GM19099 (cell line): Measurements from ENCODE around the gene RGMA.

Experiments used
- POLR2A ChIP-seq: IDR thresholded peaks from 3 replicates; pipeline ENCODE4 v1.6.1; 2011; ENCODE audit warnings: low read depth; ENCODE audit not compliant: insufficient read length; ENCODE audit errors: extremely low read depth

The RGMA gene

DNA sequence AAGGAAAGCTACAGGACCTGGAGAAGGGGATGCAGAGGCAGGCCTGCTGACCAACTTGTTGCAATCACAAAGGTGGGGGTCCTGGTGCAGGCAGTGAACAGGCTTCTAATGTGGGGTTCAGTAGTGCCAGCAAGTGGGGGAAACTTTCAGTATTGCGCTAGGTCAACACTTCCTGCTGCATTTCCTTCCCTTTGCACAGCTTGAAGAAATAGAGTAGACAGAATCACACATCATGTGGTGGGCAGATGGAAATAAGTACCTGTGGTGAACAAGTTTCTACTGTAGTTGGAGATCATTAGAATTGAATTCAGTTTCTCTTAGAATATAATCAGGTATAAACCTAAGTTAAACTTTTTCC lies 63.4 kb downstream of the RGMA start:
- TF ChIP-seq POLR2A = no peak

DNA sequence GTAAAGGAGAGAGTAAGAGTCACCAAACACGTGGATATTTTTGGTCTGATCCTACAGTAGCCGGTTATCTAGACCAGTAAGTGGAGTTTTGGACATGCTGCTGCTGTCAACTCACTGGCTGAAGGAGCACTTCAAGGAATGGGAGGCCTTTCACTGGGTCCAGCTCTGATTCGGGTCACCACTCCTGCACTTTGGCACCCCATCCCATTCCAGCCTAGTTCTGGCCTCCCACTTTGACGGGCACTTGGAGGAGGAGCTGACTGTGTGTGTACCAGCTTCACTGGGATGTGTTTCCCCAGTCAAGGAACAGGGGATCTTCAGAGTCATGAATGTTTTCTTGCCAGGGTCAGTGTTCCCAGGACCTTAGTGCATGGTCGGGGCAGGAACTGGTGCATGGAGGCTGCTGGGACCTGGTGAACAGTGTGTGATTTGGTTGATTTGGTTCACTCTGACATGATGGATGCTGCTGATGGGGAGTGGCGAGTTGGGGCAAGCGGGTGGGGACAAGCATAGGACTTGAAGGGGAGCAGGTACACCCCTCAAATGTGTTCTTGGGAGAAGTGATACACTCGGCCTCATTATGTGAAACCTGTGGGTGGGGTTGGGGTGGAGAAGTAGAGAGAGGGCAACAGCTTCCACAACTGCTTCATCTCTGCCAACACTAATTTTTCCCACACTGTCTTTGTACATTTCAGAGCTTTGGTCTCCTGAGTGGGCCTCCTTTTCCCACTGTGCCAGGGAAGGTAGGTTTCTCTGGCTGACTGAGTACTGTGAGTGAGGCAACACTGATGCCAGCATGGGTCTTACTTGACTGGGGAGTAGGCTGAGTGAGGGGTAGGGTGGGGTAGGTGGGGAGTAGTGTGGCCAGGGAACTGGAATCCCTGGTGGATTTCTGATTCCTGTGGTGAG lies 64.0 kb downstream of the RGMA start:
- TF ChIP-seq POLR2A = no peak

DNA sequence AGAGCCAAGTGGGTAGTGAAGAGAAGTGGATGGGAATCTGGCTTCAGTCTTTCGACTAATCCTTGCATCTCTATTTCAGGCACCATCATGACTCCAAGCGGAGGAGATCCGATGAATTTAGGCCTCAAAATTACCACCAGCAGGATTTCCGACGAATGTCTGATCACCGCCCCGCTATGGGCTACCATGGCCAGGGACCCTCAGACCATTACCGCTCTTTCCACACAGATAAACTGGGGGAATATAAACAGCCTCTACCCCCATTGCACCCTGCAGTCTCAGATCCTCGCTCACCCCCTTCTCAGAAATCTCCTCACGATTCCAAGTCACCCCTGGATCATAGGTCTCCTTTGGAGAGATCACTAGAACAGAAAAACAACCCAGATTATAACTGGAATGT lies 64.7 kb downstream of the RGMA start:
- no peak for TF ChIP-seq POLR2A

DNA sequence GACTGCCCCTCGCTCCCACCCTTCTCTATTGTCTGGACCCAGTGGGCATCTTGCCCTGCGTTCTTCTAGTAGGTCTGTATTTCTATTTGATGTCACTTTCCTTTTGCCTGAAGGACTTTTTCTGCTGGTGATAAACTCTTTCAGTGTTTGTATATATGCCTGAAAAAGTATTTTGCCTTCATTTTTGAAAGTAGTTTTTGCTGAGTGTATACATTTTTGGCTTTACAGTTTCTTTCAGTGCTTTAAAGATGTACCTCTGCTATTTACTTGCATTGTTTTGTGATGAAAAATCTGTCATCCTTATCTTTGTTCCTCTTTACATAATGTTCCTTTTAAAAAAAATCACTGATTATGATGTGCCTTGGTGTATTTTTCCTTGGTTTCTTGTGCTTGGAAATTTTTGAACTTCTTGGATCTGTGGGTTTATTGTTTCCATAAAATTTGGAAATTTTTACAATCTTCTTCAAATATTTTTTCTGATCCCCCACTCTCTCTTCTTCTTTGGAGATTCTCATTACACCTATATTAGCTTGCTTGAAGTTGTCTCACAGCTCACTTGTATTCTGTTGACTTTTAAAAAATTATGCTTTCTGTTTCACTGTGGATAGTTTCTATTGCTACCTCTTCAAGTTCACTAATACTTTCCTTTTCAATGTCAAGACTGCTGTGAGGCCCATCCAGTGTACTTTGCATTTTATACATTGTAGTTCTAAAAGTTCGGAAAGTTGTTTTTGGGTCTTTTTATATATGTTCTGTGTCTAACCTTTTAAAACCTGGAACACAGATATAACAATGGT lies 67.8 kb downstream of the RGMA start:
- TF ChIP-seq POLR2A = no peak

DNA sequence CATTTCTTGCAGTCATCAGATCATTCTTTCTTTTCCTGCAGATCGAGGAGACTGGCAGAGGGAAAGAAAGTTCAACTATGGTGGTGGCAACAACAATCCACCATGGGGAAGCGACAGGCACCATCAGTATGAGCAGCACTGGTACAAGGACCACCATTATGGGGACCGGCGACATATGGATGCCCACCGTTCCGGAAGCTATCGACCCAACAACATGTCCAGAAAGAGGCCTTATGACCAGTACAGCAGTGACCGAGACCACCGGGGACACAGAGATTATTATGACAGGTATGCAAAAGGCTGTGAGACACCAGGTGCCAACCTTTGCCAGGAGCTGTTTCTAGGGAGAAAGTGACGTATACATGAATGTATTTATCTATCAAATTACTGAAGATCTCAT lies 69.0 kb downstream of the RGMA start:
- no peak for TF ChIP-seq POLR2A

DNA sequence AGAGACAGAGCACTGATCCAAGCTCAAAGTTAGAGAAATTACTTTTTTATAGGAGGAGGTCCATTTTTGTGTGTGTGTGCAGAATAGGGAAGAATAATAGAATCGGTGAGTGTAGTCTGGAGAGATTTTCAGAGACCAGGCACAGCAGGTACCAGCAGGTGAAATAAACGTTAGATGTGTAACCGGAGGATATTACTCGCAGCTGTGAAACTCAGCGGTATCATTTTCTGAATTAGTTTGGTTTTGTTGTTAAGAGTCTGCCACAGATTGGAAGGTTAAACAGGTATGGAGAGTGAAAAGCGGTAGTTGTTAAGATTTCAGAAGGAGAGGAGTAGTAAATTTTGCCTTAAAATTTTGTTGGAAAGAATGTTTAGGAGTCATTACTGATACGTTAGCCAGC lies 69.9 kb downstream of the RGMA start:
- no peak for TF ChIP-seq POLR2A

DNA sequence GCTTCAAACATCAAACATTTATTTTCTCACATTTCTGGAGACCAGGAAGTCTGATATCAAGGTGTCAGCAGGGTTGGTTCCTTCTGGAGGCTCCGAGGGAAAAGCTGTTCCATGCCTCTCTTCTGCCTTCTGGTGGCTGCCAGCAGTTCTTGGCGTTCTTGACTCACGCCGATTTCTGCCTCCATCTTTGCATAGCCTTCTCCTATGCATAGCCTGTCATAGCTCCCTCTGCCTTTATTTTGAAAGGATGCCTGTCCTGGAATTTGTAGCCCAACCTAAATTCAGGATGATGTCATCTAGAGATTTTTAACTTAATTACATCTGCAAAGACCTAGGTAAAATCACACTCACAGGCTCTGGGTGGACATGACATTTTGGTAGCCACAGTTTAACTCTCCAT lies 70.4 kb downstream of the RGMA start:
- TF ChIP-seq POLR2A = no peak

DNA sequence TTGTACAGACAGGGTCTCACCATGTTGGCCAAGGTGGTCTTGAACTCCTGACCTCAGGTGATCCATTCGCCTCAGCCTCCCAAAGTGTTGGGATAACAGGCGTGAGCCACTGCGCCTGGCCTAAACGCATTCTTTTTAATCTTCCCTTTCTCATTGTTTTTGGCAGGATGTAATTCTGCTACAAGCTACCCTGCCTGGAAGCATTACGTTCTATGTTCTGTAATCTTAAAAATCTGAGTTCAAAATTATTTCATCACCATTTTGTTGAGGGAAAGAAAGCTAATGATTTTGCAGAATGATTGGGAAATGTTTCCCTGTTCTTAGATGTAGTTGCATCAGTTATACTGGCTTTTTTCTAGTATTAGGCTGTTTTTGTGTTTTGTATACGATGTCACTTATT lies 71.5 kb downstream of the RGMA start:
- TF ChIP-seq POLR2A = no peak

DNA sequence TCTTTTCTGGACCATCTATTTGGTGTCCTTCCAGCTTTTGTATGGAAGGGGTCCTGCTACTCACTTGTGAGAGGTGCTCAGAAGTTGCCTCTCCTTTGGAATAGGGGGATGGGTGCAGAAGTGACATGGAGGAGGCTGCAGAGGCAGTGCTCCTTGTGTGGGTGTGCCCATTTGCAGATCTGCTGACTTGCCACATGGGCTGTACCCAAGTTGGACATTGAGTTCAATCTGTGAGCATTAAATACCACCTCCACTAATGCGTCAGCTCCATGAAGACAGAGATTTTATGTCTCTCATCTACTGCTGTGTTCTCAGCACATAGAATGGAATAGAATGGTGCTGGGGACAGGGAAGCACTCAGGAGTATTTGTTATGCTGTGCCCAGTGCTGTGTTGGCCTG lies 76.2 kb downstream of the RGMA start:
- TF ChIP-seq POLR2A = no peak

DNA sequence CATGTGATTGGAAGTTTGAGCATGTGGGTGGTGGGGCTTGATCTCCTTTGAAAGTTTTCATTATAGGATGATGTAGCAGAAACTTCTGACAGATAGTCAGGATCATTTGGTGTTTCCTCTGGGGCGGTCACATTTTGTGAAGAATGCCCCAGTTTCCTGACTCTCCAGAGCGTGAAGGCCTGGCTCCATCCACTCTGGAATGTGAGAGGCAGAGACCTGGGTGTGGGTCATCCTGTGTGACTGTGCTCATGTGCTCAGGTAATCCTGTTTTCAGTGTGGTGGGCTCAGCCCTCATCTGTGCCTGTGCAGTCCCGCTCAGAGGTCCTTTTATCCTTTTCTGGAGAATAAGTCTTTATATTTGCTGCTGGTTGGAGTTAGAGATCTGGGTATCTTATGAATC lies 81.0 kb downstream of the RGMA start:
- no peak for TF ChIP-seq POLR2A

DNA sequence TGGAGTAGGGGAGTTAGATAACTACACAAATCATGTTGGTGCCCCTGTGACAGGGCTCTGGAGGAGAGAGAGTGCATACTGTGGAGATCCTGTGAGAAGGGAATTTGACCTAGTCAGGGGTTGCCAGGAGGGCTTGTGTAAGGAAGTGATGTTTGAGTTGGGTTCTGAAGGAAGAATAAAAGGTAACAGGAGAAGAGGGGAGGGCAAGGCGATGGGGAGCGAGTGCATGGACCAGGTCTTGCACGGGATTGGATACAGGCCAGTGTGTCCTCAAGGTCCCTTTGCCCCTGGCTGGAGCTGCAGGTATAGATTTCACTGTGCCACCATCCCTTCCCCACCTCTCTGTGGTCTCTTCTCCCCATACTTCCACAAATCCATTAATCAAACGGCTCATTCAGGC lies 83.9 kb downstream of the RGMA start:
- TF ChIP-seq POLR2A = no peak

DNA sequence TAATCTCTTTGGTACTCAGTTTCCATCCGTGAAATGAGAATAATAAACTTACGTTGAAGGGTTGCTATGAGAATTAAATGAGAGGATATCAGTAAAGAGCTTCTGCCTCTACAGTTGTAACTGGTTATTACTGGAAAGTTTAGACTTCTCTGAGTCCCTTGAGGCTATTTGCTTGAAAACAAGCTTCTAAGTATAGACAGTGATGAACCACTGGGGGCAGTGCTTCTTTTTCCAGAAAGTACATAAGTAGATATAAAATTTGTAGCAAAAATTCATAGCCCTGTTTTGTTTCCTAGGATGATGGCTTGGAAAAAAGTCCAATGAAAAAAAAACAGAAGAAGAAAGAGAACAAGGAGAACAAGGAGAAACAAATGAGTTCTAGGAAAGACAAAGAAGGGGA lies 87.1 kb downstream of the RGMA start:
- TF ChIP-seq POLR2A = no peak

DNA sequence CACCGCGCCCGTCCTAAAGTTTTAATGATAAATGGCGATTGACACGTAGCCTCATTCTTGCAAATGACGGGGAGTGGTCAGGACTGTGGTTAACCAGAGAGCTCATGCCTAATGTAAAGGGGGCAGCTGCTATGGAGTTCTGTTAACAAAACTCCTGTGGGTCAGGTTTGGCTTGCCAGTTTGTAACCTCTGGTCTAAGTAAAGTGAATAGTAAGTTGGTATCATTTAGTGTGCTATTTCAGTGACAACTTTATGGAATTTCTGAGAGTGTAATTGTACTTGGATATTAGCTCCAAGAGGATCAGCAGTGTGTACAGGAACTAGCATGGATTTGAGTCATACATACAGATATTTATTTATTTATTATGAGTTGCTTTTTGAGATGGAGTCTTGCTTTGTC lies 87.9 kb downstream of the RGMA start:
- TF ChIP-seq POLR2A = no peak

DNA sequence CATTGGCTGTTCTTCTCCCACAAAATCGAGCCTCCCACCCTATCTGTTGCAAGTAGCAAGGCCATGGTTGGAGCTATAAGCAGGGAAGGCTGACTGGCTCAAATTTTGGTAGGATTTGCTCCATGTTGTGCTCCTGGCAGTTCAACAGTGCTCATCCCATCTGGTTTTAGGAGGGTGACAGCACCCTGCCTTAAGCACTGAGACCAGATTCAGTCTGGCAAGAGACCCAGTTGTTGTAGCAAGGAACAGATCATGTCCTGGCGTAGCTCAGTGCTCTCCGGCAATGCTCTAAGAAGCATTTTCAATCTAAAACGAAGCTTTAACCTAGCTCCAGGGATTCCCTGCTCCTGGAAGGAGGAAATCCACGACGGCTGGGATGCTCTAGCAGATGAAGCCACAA lies 91.2 kb downstream of the RGMA start:
- TF ChIP-seq POLR2A = no peak

DNA sequence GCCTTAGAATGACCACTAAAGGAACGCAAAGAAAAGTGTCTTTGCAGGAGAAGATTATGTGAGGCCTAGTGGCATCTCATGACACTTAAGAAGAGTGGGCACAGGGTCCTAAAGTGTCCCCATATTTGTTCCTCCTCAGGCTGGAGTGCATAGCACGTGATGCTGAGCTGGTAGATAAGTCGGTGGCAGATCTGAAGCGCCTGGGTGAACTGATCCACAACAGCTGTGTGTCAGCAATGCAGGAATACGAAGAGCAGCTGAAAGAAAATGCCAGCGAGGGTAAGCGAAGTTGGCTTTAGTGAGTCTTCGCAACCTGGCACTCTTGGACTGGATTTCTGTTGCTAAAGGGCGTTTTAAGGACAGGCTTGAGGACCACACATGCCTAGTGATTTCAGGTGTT lies 96.3 kb downstream of the RGMA start:
- no peak for TF ChIP-seq POLR2A

DNA sequence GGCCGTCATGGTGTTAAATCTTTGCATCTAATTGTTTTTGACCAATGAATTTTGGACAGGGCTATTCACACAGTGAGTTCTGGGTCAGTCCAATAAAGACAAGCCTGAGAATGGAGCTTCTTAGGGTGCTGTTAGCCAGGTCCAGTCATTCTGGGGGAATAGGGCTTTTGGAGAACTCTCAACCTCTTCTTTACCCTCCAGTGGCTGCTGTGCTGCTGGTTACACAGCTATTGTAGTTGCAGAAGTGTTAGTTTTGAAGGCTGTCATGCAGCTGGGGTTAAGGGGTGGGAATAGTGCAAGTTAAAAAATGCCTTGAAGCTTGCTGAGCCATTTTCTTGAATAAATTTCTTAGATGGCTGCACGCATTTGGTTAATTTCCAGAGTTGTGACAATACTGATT lies 99.0 kb downstream of the RGMA start:
- TF ChIP-seq POLR2A = no peak

DNA sequence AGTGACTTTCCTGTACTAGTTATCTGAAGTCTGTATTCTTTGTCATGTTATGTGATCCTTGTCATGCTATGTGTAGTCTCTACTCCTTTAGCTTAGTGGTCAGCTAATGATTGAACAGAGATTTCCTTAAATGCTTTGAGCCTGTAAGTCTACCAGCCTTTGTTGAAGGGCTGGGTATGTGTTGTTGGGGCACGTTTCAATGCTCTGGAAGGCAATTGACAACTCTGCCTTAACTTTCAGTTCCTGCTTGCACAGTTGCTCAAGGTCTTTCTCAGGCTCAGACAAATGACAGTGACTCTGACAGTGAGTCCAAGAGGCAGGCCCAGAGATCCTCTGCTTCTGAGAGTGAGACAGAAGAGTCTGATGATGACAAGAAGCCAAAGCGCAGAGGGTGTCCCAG lies 99.5 kb downstream of the RGMA start:
- TF ChIP-seq POLR2A = no peak
